Subcutaneous abdominal adipose tissue (tissue), 5 donors: ENCODE results near the gene ACAA2.
A peak's percentile ranks its signal among the peaks of the same experiment; 100 is the strongest.
"Not testable (repeated sequence)": the region's sequence is repeated elsewhere in the genome, so short reads cannot be mapped to it uniquely, and the experiment has no call there.

Source experiments
- H3K27ac ChIP-seq: one replicate; pipeline ENCODE4 v1.7.0; 2013; ENCODE audit warnings: low read depth, mild to moderate bottlenecking, inconsistent platforms, low read length, moderate library complexity
- H3K27me3 ChIP-seq, 5 donors: one replicate each; pipeline ENCODE4 v1.7.0; 2013; ENCODE audit warnings: low read length in 5 of 5, inconsistent platforms in 1 of 5; ENCODE audit not compliant: control insufficient read depth in 5 of 5, insufficient read depth in 4 of 5
- H3K36me3 ChIP-seq, 5 donors: one replicate each; pipeline ENCODE4 v1.7.0; 2013; ENCODE audit warnings: low read length in 5 of 5; ENCODE audit not compliant: control insufficient read depth in 5 of 5, insufficient read depth in 5 of 5
- H3K4me1 ChIP-seq, 5 donors: one replicate each; pipeline ENCODE4 v1.7.0; 2013; ENCODE audit warnings: low read length in 5 of 5, mild to moderate bottlenecking in 3 of 5, moderate library complexity in 1 of 5; ENCODE audit not compliant: control insufficient read depth in 5 of 5, insufficient read depth in 5 of 5
- H3K4me3 ChIP-seq, 5 donors: one replicate each; pipeline ENCODE4 v1.7.0; 2013; ENCODE audit warnings: low read length in 5 of 5, low read depth in 1 of 5
- H3K9ac ChIP-seq, 5 donors: one replicate each; pipeline ENCODE4 v1.7.0; 2013; ENCODE audit warnings: low read length in 5 of 5, mild to moderate bottlenecking in 4 of 5, moderate library complexity in 3 of 5
- H3K9me3 ChIP-seq, 5 donors: one replicate each; pipeline ENCODE4 v1.7.0; 2013; ENCODE audit warnings: low read length in 5 of 5; ENCODE audit not compliant: control insufficient read depth in 5 of 5
- donor health status: healthy.
- donor health status: healthy.
- donor health status: healthy.
- donor health status: healthy.
- donor health status: healthy.

The ACAA2 gene

GRCh38 chr18:49837316-49837835 is 24.0 kb upstream of the ACAA2 start:
- not testable (repeated sequence) for H3K36me3 ChIP-seq, H3K27ac ChIP-seq, H3K27me3 ChIP-seq, H3K9me3 ChIP-seq, H3K9ac ChIP-seq, H3K4me3 ChIP-seq
- peaks cover 0 to 39% (median 10%) of the 10 kb centered on the region in 5 donors for H3K4me1 ChIP-seq

- no peaks in the 10 kb centered on the region for H3K27me3 ChIP-seq
- H3K9ac ChIP-seq, result no peak overlapping the region
- no peak overlapping the region for H3K27ac ChIP-seq
- no peaks in the 10 kb centered on the region for H3K36me3 ChIP-seq
- peaks cover 0 to 28% (median 6%) of the 10 kb centered on the region in 5 donors for H3K4me1 ChIP-seq
- H3K9me3 ChIP-seq, result peaks cover 0 to 2% (median 0%) of the 10 kb centered on the region in 5 donors
- no peak overlapping the region for H3K4me3 ChIP-seq
Observed at GRCh38 chr18:49835405-49835804, 22.1 kb upstream of the ACAA2 start.

GRCh38 chr18:49834258-49834657 is 20.9 kb upstream of the ACAA2 start:
- Histone ChIP-seq H3K9ac (peak overlapping the region in 1 of 5 donors; percentile 77), H3K4me3 (no peak overlapping the region), H3K9me3 (peaks cover 0 to 3% (median 0%) of the 10 kb centered on the region in 5 donors), H3K27me3 (no peaks in the 10 kb centered on the region), H3K4me1 (peaks cover 0 to 19% (median 0%) of the 10 kb centered on the region in 5 donors), H3K27ac (peak overlapping the region; percentile 76), H3K36me3 (no peaks in the 10 kb centered on the region)

- Histone ChIP-seq H3K27ac (peak overlapping the region; percentile 76), H3K4me3 (no peak overlapping the region), H3K4me1 (peaks cover 0 to 19% (median 0%) of the 10 kb centered on the region in 5 donors), H3K9me3 (peaks cover 0 to 3% (median 0%) of the 10 kb centered on the region in 5 donors), H3K9ac (peak overlapping the region in 1 of 5 donors; percentile 77), H3K27me3 (no peaks in the 10 kb centered on the region), H3K36me3 (no peaks in the 10 kb centered on the region)
Observed at GRCh38 chr18:49833814-49834213, 20.5 kb upstream of the ACAA2 start.

- Histone ChIP-seq H3K4me3 (no peak overlapping the region), H3K27me3 (no peaks in the 10 kb centered on the region), H3K27ac (peak overlapping the region; percentile 76), H3K4me1 (peaks cover 0 to 19% (median 0%) of the 10 kb centered on the region in 5 donors), H3K9me3 (peaks cover 0 to 11% (median 3%) of the 10 kb centered on the region in 5 donors), H3K9ac (no peak overlapping the region), H3K36me3 (no peaks in the 10 kb centered on the region)
Observed at GRCh38 chr18:49832221-49832647, 18.9 kb upstream of the ACAA2 start.

- no peak overlapping the region for H3K4me3 ChIP-seq
- no peaks in the 10 kb centered on the region for H3K36me3 ChIP-seq
- H3K27me3 ChIP-seq, result no peaks in the 10 kb centered on the region
- no peak overlapping the region for H3K9ac ChIP-seq
- peaks cover 0 to 8% (median 0%) of the 10 kb centered on the region in 5 donors for H3K4me1 ChIP-seq
- no peak overlapping the region for H3K27ac ChIP-seq
- H3K9me3 ChIP-seq, result peaks cover 0 to 14% (median 6%) of the 10 kb centered on the region in 5 donors
Observed at GRCh38 chr18:49827996-49828395, 14.7 kb upstream of the ACAA2 start.

GRCh38 chr18:49819823-49820671 is 6.7 kb upstream of the ACAA2 start:
- Histone ChIP-seq H3K4me1 (peaks cover 0 to 16% (median 8%) of the 10 kb centered on the region in 5 donors), H3K9ac (no peak overlapping the region), H3K36me3 (peaks cover 0 to 5% (median 0%) of the 10 kb centered on the region in 5 donors), H3K9me3 (no peaks in the 10 kb centered on the region), H3K27me3 (no peaks in the 10 kb centered on the region), H3K4me3 (no peak overlapping the region), H3K27ac (no peak overlapping the region)

- H3K27ac ChIP-seq, result no peak overlapping the region
- peaks cover 0 to 5% (median 0%) of the 10 kb centered on the region in 5 donors for H3K36me3 ChIP-seq
- H3K27me3 ChIP-seq, result no peaks in the 10 kb centered on the region
- H3K4me1 ChIP-seq, result peaks cover 0 to 22% (median 14%) of the 10 kb centered on the region in 5 donors
- no peak overlapping the region for H3K4me3 ChIP-seq
- H3K9ac ChIP-seq, result no peak overlapping the region
- H3K9me3 ChIP-seq, result no peaks in the 10 kb centered on the region
Observed at GRCh38 chr18:49819071-49819662, 5.8 kb upstream of the ACAA2 start.

- Histone ChIP-seq H3K27me3 (no peaks in the 10 kb centered on the region), H3K36me3 (peaks cover 0 to 5% (median 0%) of the 10 kb centered on the region in 5 donors), H3K9me3 (no peaks in the 10 kb centered on the region), H3K9ac (no peak overlapping the region), H3K4me3 (no peak overlapping the region), H3K4me1 (peaks cover 0 to 21% (median 16%) of the 10 kb centered on the region in 5 donors), H3K27ac (no peak overlapping the region)
Observed at GRCh38 chr18:49817947-49818346, 4.6 kb upstream of the ACAA2 start.

GRCh38 chr18:49815927-49816326 is 2.6 kb upstream of the ACAA2 start:
- peaks cover 0 to 41% (median 28%) of the 10 kb centered on the region in 5 donors for H3K4me1 ChIP-seq
- no peak overlapping the region for H3K4me3 ChIP-seq
- no peak overlapping the region for H3K27ac ChIP-seq
- H3K27me3 ChIP-seq, result no peaks in the 10 kb centered on the region
- H3K9me3 ChIP-seq, result no peaks in the 10 kb centered on the region
- no peak overlapping the region for H3K9ac ChIP-seq
- peaks cover 0 to 5% (median 0%) of the 10 kb centered on the region in 5 donors for H3K36me3 ChIP-seq
